22Rv1 (cell line): ENCODE measurements around the gene PEAK1.

ENCODE experiments used
- H3K27ac ChIP-seq: fragments of 450-650 bp; 2 replicates; pipeline ENCODE4 v1.5.1; 2017
- ZFX ChIP-seq: fragments of 450-650 bp; IDR thresholded peaks from 2 replicates; pipeline ENCODE4 v1.6.1; 2017; ENCODE audit warnings: antibody characterized with exemption, borderline replicate concordance
- TF ChIP-seq, protein P1 (sequence below): fragments of 450-650 bp; IDR thresholded peaks from 2 replicates; pipeline ENCODE4 v1.5.1; 2017; ENCODE audit warnings: mild to moderate bottlenecking

The PEAK1 gene

DNA sequence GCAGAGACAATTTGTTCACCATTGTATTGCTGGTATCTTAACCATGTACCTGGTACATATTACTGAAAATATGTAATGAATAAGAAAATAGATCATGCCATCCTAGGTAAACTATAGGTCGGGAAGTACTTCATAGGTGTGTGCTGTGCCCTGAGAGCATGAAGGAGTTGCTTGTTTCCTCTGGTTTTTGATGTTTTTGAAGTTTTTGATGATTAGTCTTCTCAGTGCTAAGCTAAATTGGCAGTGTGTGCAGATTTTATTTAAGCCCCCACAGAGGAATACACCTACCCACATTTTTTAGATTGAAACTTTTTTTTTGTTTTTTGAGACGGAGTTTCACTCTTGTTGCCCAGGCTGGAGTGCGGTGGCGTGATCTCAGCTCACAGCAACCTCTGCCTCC is 17.4 kb upstream of the PEAK1 start:
- H3K27ac ChIP-seq, result no peak overlapping the region
- no peak for TF ChIP-seq ZFX
- TF ChIP-seq, protein P1, sequence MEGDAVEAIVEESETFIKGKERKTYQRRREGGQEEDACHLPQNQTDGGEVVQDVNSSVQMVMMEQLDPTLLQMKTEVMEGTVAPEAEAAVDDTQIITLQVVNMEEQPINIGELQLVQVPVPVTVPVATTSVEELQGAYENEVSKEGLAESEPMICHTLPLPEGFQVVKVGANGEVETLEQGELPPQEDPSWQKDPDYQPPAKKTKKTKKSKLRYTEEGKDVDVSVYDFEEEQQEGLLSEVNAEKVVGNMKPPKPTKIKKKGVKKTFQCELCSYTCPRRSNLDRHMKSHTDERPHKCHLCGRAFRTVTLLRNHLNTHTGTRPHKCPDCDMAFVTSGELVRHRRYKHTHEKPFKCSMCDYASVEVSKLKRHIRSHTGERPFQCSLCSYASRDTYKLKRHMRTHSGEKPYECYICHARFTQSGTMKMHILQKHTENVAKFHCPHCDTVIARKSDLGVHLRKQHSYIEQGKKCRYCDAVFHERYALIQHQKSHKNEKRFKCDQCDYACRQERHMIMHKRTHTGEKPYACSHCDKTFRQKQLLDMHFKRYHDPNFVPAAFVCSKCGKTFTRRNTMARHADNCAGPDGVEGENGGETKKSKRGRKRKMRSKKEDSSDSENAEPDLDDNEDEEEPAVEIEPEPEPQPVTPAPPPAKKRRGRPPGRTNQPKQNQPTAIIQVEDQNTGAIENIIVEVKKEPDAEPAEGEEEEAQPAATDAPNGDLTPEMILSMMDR, result no peak

GRCh38 chr15:77436822-77437221 is 16.9 kb upstream of the PEAK1 start:
- H3K27ac ChIP-seq, result no peak overlapping the region
- TF ChIP-seq ZFX, result no peak
- TF ChIP-seq, protein P1, result no peak

- TF ChIP-seq, protein P1, result no peak
- no peak for TF ChIP-seq ZFX
- H3K27ac ChIP-seq, result no peak overlapping the region
Measured at GRCh38 chr15:77430652-77431051, 10.7 kb upstream of the PEAK1 start.

GRCh38 chr15:77430213-77430612 is 10.3 kb upstream of the PEAK1 start:
- no peak overlapping the region for H3K27ac ChIP-seq
- TF ChIP-seq ZFX, result no peak
- TF ChIP-seq, protein P1, result no peak

DNA sequence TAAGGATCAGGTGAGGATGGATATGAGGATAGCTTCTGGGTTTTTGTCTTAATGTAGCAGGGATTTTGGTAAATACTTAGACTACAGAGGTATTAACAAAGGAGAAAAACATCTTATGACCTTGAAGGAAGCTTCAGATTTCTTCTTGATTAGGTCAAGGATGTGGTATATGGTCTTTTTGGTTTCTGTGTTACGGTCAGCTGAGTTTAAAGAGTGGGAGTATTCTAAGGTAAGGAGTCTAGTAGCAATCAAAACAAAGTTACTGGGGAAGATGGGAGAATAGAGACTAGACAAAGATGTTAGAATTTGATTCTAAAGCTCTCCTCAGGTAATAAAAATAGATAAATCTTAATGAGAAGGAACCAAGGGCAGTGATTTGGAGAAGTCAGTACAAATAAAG is 7.0 kb upstream of the PEAK1 start:
- no peak overlapping the region for H3K27ac ChIP-seq
- TF ChIP-seq, protein P1, result no peak
- TF ChIP-seq ZFX, result no peak

- TF ChIP-seq ZFX, result no peak
- TF ChIP-seq, protein P1, result no peak
- H3K27ac ChIP-seq, result no peak overlapping the region
Measured at GRCh38 chr15:77426377-77426776, 6.5 kb upstream of the PEAK1 start.

GRCh38 chr15:77425104-77425503 is 5.2 kb upstream of the PEAK1 start:
- H3K27ac ChIP-seq, result no peak overlapping the region
- TF ChIP-seq, protein P1, result no peak
- no peak for TF ChIP-seq ZFX
